ENCODE measurements around the gene HYAL3. TPM values are rescaled to one million over a fixed set of nuclear protein-coding genes. Genes with fewer than 3 reads are reported as not detected.

Gene HYAL3
- total and polyA plus RNA-seq, 2 of the 13 experiments (the other 11 are each of a cell fraction or from before 2014, with no cell fraction given), result 5.5 to 10.4 TPM

DNA sequence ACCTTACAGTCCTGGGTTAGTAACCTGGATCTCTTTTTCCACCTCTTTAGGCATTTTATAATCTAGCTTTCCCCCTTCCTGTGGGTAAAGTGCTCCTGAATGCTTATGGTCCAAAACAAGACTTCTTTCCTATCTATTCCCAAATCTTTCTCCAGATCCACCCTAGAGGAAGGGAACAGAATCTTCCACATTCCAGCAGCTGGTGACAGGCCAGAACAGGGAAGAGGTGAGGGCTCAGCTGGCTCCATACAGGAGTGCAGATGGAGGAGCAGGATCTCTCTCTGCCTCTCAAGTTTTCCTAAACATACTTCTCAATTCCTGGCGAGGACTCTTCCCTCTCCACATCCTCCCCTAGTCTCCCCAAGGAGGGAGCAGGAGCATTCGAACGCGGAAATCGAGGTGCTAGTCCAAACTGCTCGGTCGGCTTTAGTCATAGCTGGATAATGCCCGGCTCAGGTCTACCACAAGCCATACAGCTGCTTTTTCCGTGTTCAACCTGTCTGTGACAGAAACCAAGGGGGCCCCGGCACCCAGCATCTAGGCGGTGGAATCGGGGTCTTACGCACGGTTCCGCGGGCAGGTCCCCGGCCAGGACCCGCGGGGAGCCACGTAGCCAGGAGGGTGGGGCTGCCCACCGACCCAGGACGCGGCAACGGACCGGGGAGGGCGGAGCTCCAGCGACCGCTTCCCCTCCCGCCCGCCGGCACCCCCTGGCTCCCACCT, 37.4 kb upstream of the HYAL3 start (continued):
- TF ChIP-seq, protein P1, sequence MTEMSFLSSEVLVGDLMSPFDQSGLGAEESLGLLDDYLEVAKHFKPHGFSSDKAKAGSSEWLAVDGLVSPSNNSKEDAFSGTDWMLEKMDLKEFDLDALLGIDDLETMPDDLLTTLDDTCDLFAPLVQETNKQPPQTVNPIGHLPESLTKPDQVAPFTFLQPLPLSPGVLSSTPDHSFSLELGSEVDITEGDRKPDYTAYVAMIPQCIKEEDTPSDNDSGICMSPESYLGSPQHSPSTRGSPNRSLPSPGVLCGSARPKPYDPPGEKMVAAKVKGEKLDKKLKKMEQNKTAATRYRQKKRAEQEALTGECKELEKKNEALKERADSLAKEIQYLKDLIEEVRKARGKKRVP (CRISPR knock-in tag; IDR thresholded peaks at IDR 0.05), result 0 out of 4 replicates have a peak, but pooled peaks of 1 of the 2 experiments have one; percentile 52
- TF ChIP-seq ZNF850 (CRISPR knock-in tag; conservative IDR thresholded peaks at IDR 0.05), result no peak
- TF ChIP-seq, protein P2, sequence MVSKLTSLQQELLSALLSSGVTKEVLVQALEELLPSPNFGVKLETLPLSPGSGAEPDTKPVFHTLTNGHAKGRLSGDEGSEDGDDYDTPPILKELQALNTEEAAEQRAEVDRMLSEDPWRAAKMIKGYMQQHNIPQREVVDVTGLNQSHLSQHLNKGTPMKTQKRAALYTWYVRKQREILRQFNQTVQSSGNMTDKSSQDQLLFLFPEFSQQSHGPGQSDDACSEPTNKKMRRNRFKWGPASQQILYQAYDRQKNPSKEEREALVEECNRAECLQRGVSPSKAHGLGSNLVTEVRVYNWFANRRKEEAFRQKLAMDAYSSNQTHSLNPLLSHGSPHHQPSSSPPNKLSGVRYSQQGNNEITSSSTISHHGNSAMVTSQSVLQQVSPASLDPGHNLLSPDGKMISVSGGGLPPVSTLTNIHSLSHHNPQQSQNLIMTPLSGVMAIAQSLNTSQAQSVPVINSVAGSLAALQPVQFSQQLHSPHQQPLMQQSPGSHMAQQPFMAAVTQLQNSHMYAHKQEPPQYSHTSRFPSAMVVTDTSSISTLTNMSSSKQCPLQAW (CRISPR knock-in tag; IDR thresholded peaks at IDR 0.05), result 0 out of 2 replicates have a peak, but pooled peaks have one; percentile 1
- TF ChIP-seq ZFYVE20 (CRISPR knock-in tag; IDR thresholded peaks at IDR 0.05; ENCODE audit: borderline replicate concordance, low read depth), result no peak
- TF ChIP-seq MTA3 (CRISPR knock-in tag; IDR thresholded peaks at IDR 0.05), result no peak
- 0 out of 2 replicates have a peak, but pooled peaks have one; percentile 75 for TF ChIP-seq ZFP62 (CRISPR knock-in tag; IDR thresholded peaks at IDR 0.05)
- TF ChIP-seq TOPORS (CRISPR knock-in tag; IDR thresholded peaks at IDR 0.05), result no peak
- no peak for TF ChIP-seq MIER2 (CRISPR knock-in tag; IDR thresholded peaks at IDR 0.05)
- TF ChIP-seq ZNF383 (CRISPR knock-in tag; IDR thresholded peaks at IDR 0.05; ENCODE audit: borderline replicate concordance), result no peak
- TF ChIP-seq RBM39 (IDR thresholded peaks at IDR 0.05; ENCODE audit: low read depth, low read length, poor library complexity, severe bottlenecking), result no peak
- TF ChIP-seq SNAPC5 (CRISPR knock-in tag; IDR thresholded peaks at IDR 0.05; ENCODE audit: borderline replicate concordance), result no peak
- 0 out of 2 replicates have a peak, but pooled peaks have one; percentile 17 for TF ChIP-seq ZNF510 (CRISPR knock-in tag; IDR thresholded peaks at IDR 0.05; ENCODE audit: low read depth)
- TF ChIP-seq NFATC3 (CRISPR knock-in tag; IDR thresholded peaks at IDR 0.05), result no peak
- peak; percentile 27 for TF ChIP-seq TEAD3 (CRISPR knock-in tag; optimal IDR thresholded peaks at IDR 0.05; ENCODE audit: borderline replicate concordance)
- no peak for TF ChIP-seq POGK (CRISPR knock-in tag; conservative IDR thresholded peaks at IDR 0.05)
- TF ChIP-seq THAP8 (CRISPR knock-in tag; IDR thresholded peaks at IDR 0.05; ENCODE audit: borderline replicate concordance), result peak; percentile 23; the same call in 1 of the 2 replicates
- TF ChIP-seq, protein P3, sequence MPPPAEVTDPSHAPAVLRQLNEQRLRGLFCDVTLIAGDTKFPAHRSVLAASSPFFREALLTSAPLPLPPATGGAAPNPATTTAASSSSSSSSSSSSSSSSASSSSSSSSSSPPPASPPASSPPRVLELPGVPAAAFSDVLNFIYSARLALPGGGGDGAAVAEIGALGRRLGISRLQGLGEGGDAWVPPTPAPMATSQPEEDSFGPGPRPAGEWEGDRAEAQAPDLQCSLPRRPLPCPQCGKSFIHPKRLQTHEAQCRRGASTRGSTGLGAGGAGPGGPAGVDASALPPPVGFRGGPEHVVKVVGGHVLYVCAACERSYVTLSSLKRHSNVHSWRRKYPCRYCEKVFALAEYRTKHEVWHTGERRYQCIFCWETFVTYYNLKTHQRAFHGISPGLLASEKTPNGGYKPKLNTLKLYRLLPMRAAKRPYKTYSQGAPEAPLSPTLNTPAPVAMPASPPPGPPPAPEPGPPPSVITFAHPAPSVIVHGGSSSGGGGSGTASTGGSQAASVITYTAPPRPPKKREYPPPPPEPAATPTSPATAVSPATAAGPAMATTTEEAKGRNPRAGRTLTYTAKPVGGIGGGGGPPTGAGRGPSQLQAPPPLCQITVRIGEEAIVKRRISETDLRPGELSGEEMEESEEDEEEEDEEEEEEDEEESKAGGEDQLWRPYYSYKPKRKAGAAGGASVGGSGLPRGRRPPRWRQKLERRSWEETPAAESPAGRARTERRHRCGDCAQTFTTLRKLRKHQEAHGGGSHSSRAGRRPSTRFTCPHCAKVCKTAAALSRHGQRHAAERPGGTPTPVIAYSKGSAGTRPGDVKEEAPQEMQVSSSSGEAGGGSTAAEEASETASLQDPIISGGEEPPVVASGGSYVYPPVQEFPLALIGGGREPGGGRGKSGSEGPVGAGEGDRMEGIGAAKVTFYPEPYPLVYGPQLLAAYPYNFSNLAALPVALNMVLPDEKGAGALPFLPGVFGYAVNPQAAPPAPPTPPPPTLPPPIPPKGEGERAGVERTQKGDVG (CRISPR knock-in tag; IDR thresholded peaks at IDR 0.05; ENCODE audit: borderline replicate concordance), result 0 out of 2 replicates have a peak, but pooled peaks have one; percentile 4
- no peak for TF ChIP-seq FOXK1 (CRISPR knock-in tag; IDR thresholded peaks at IDR 0.05; ENCODE audit: borderline replicate concordance, low read depth)
